ENCODE measurements around the gene DNMT3B.

The DNMT3B gene

GRCh38 chr20:32823737-32824588 lies 61.8 kb downstream of the DNMT3B start:
- no peak for DNase-seq (ENCODE audit: low read depth)

- no peak for DNase-seq (ENCODE audit: low read depth)
Observed at GRCh38 chr20:32828029-32828680, 66.0 kb downstream of the DNMT3B start.

GRCh38 chr20:32829311-32830005 lies 67.3 kb downstream of the DNMT3B start:
- DNase-seq (ENCODE audit: low read depth): no peak

- no peak for DNase-seq (ENCODE audit: low read depth)
Observed at GRCh38 chr20:32830437-32830836, 68.3 kb downstream of the DNMT3B start.

GRCh38 chr20:32831982-32832381 lies 69.8 kb downstream of the DNMT3B start:
- DNase-seq (ENCODE audit: low read depth): no peak

- DNase-seq (ENCODE audit: low read depth): no peak
Observed at GRCh38 chr20:32832664-32833063, 70.5 kb downstream of the DNMT3B start.

GRCh38 chr20:32834972-32835371 lies 72.8 kb downstream of the DNMT3B start:
- no peak for DNase-seq (ENCODE audit: low read depth)

- DNase-seq (ENCODE audit: low read depth): no peak
Observed at GRCh38 chr20:32837157-32837556, 75.0 kb downstream of the DNMT3B start.

- no peak for DNase-seq (ENCODE audit: low read depth)
Observed at GRCh38 chr20:32839227-32839981, 77.2 kb downstream of the DNMT3B start.

- DNase-seq (ENCODE audit: low read depth): no peak
Observed at GRCh38 chr20:32839982-32840285, 77.7 kb downstream of the DNMT3B start.

- no peak for DNase-seq (ENCODE audit: low read depth)
Observed at GRCh38 chr20:32841174-32841573, 79.0 kb downstream of the DNMT3B start.

- no peak for DNase-seq (ENCODE audit: low read depth)
Observed at GRCh38 chr20:32841632-32842031, 79.4 kb downstream of the DNMT3B start.

GRCh38 chr20:32842688-32843524 lies 80.7 kb downstream of the DNMT3B start:
- no peak for DNase-seq (ENCODE audit: low read depth)

GRCh38 chr20:32845786-32846185 lies 83.6 kb downstream of the DNMT3B start:
- no peak for DNase-seq (ENCODE audit: low read depth)

- no peak for DNase-seq (ENCODE audit: low read depth)
Observed at GRCh38 chr20:32846852-32847251, 84.7 kb downstream of the DNMT3B start.

GRCh38 chr20:32847964-32848363 lies 85.8 kb downstream of the DNMT3B start:
- DNase-seq (ENCODE audit: low read depth): no peak

GRCh38 chr20:32848846-32849245 lies 86.7 kb downstream of the DNMT3B start:
- DNase-seq (ENCODE audit: low read depth): no peak

- DNase-seq (ENCODE audit: low read depth): no peak
Observed at GRCh38 chr20:32849577-32849976, 87.4 kb downstream of the DNMT3B start.

- DNase-seq (ENCODE audit: low read depth): no peak
Observed at GRCh38 chr20:32855387-32855786, 93.2 kb downstream of the DNMT3B start.

- DNase-seq (ENCODE audit: low read depth): no peak
Observed at GRCh38 chr20:32858189-32858588, 96.0 kb downstream of the DNMT3B start.

Measured in non-pigmented ciliary epithelial cell (primary cell).